SK-N-SH (cell line): ENCODE data around the gene GAS7. TPM values are rescaled to one million over a fixed set of nuclear protein-coding genes. Genes with fewer than 3 reads are reported as not detected.

ENCODE experiments used
- CTCF ChIA-PET: fragments of 300-600, 350-600 bp; formaldehyde crosslinking; extraction: SDS; loops from one replicate; lab custom pipeline; 2021; lab: Yijun Ruan, JAX
- POLR2A ChIA-PET: fragments of 350-600 bp; sonication (Branson Sonifier 250); formaldehyde crosslinking; extraction: SDS; loops from one replicate; lab custom pipeline; 2020; ENCODE audit warnings: antibody characterized with exemption, inconsistent platforms; lab: Yijun Ruan, JAX
- DNase-seq: peaks from one replicate; pipeline ENCODE4 v3.0.0; 2012
- H2AFZ ChIP-seq: fragments of 200-600 bp; sonication (generic); 2 replicates; pipeline ENCODE4 v1.8.1; 2016; ENCODE audit warnings: antibody characterized with exemption, mild to moderate bottlenecking, low read depth
- H3F3A ChIP-seq: fragments of 200-600 bp; sonication (generic); replicated peaks from 2 replicates; pipeline ENCODE3; 2016; ENCODE audit warnings: antibody characterized with exemption, mild to moderate bottlenecking; ENCODE audit not compliant: insufficient read depth
- H3K27ac ChIP-seq, 2 experiments: fragments of 200-500 bp in 1 of 2; fragments of 200-600 bp in 1 of 2; sonication (Bioruptor generic) in 1 of 2; sonication (generic), shearing (Covaris generic) in 1 of 2; 2 replicates each; pipeline versions ENCODE4 v1.5.1 to v1.6.1; 2014 to 2016; ENCODE audit warnings: low read depth in 2 of 2, inconsistent platforms in 1 of 2, low read length in 1 of 2, mild to moderate bottlenecking in 1 of 2, mixed read lengths in 1 of 2
- H3K27me3 ChIP-seq: fragments of 200-600 bp; sonication (generic), shearing (Covaris generic); 2 replicates; pipeline ENCODE4 v1.6.1; 2016; ENCODE audit warnings: mixed run types; ENCODE audit not compliant: insufficient read depth
- H3K36me3 ChIP-seq, 2 experiments: fragments of 200-500 bp in 1 of 2; fragments of 200-600 bp in 1 of 2; sonication (Bioruptor generic) in 1 of 2; sonication (generic) in 1 of 2; replicated peaks in 1 of 2; 2 replicates each; pipeline versions ENCODE3 to v1.5.1; 2014 to 2016; ENCODE audit warnings: low read length in 1 of 2, mild to moderate bottlenecking in 1 of 2; ENCODE audit not compliant: insufficient read depth in 2 of 2, control insufficient read depth in 1 of 2
- H3K4me1 ChIP-seq, 2 experiments: fragments of 200-500 bp in 1 of 2; fragments of 200-600 bp in 1 of 2; sonication (Bioruptor generic) in 1 of 2; sonication (generic), shearing (Covaris generic) in 1 of 2; 2 replicates each; pipeline versions ENCODE4 v1.5.1 to v1.6.1; 2014 to 2016; ENCODE audit warnings: low read depth in 1 of 2, low read length in 1 of 2, mixed run types in 1 of 2; ENCODE audit not compliant: insufficient read depth in 2 of 2, control insufficient read depth in 1 of 2
- H3K4me2 ChIP-seq: fragments of 200-600 bp; sonication (generic), shearing (Covaris generic); 2 replicates; pipeline ENCODE4 v1.6.1; 2017; ENCODE audit warnings: mixed run types
- H3K4me3 ChIP-seq, 2 experiments: fragments of 200-500 bp in 1 of 2; fragments of 200-600 bp in 1 of 2; sonication (Bioruptor generic) in 1 of 2; sonication (generic), shearing (Covaris generic) in 1 of 2; 2 replicates each; pipeline versions ENCODE4 v1.5.1 to v1.8.1; 2014 to 2016; ENCODE audit warnings: low read depth in 2 of 2, inconsistent platforms in 1 of 2, low read length in 1 of 2, mild to moderate bottlenecking in 1 of 2, mixed read lengths in 1 of 2, moderate library complexity in 1 of 2
- H3K79me2 ChIP-seq: fragments of 200-600 bp; sonication (generic); 2 replicates; pipeline ENCODE4 v1.8.1; 2017; ENCODE audit warnings: mild to moderate bottlenecking; ENCODE audit not compliant: insufficient read depth
- H3K9ac ChIP-seq: fragments of 200-600 bp; sonication (generic); 2 replicates; pipeline ENCODE4 v1.6.1; 2017; ENCODE audit warnings: mixed run types
- H3K9me2 ChIP-seq: fragments of 200-600 bp; sonication (generic); 2 replicates; pipeline ENCODE4 v1.6.1; 2017; ENCODE audit warnings: mixed run types
- H3K9me3 ChIP-seq: fragments of 200-600 bp; sonication (generic); 2 replicates; pipeline ENCODE4 v1.6.1; 2017; ENCODE audit warnings: mixed run types, mild to moderate bottlenecking, moderate library complexity
- H4K20me1 ChIP-seq: fragments of 200-600 bp; sonication (generic); 2 replicates; pipeline ENCODE4 v1.6.1; 2017; ENCODE audit warnings: mild to moderate bottlenecking, mixed run types; ENCODE audit not compliant: insufficient read depth
- CHD2 ChIP-seq: fragments of 150-350 bp; IDR thresholded peaks from 2 replicates; pipeline ENCODE4 v1.6.1; 2018; ENCODE audit warnings: low read length; ENCODE audit not compliant: partially characterized antibody
- CTCF ChIP-seq: fragments of 200-600 bp; sonication (generic); IDR thresholded peaks from 2 replicates; pipeline ENCODE4 v1.6.1; 2017; ENCODE audit warnings: antibody characterized with exemption, mild to moderate bottlenecking, moderate library complexity
- EP300 ChIP-seq, 2 experiments: IDR thresholded peaks; 2 replicates each; pipeline versions ENCODE4 v1.4.0 to v1.6.1; 2012; ENCODE audit warnings: borderline replicate concordance in 1 of 2, low read depth in 1 of 2, low read length in 1 of 2
- GABPA ChIP-seq: IDR thresholded peaks from 2 replicates; pipeline ENCODE4 v1.4.0; 2012; ENCODE audit warnings: low read depth, mild to moderate bottlenecking
- GATA2 ChIP-seq: sonication (generic); formaldehyde crosslinking; IDR thresholded peaks from 2 replicates; pipeline ENCODE4 v1.5.0; 2020; ENCODE audit warnings: mild to moderate bottlenecking, missing genetic modification reagents
- MEF2A ChIP-seq: IDR thresholded peaks from 2 replicates; pipeline ENCODE4 v1.4.0; 2012; ENCODE audit warnings: low read depth, borderline replicate concordance
- NRF1 ChIP-seq: IDR thresholded peaks from 2 replicates; pipeline ENCODE4 v1.6.1; 2012; ENCODE audit warnings: low read depth, mild to moderate bottlenecking, low read length
- RAD21 ChIP-seq: IDR thresholded peaks from 2 replicates; pipeline ENCODE4 v1.6.1; 2012; ENCODE audit warnings: mild to moderate bottlenecking, low read length
- REST ChIP-seq: IDR thresholded peaks from 2 replicates; pipeline ENCODE4 v1.6.1; 2012; ENCODE audit warnings: mild to moderate bottlenecking, low read depth, low read length, moderate library complexity
- RFX5 ChIP-seq: IDR thresholded peaks from 2 replicates; pipeline ENCODE4 v1.6.1; 2012; ENCODE audit warnings: mild to moderate bottlenecking, improper control_type of control experiment, low read length
- SIN3A ChIP-seq: IDR thresholded peaks from 2 replicates; pipeline ENCODE4 v1.6.1; 2012; ENCODE audit warnings: low read depth, mild to moderate bottlenecking, low read length, moderate library complexity, borderline replicate concordance
- SMC3 ChIP-seq: IDR thresholded peaks from 2 replicates; pipeline ENCODE4 v1.6.1; 2012; ENCODE audit warnings: low read depth, low read length, improper control_type of control experiment
- TAF1 ChIP-seq: IDR thresholded peaks from 2 replicates; pipeline ENCODE4 v1.6.1; 2012; ENCODE audit warnings: low read depth, mild to moderate bottlenecking, low read length, moderate library complexity, borderline replicate concordance
- TEAD4 ChIP-seq: IDR thresholded peaks from 2 replicates; pipeline ENCODE4 v1.4.0; 2012; ENCODE audit warnings: mild to moderate bottlenecking, borderline replicate concordance; ENCODE audit not compliant: insufficient read depth
- USF1 ChIP-seq: IDR thresholded peaks from 2 replicates; pipeline ENCODE4 v1.4.0; 2012; ENCODE audit warnings: low read depth, borderline replicate concordance
- USF2 ChIP-seq: fragments of 150-350 bp; IDR thresholded peaks from 2 replicates; pipeline ENCODE4 v1.6.1; 2017; ENCODE audit warnings: antibody characterized with exemption, low read length, low read depth, borderline replicate concordance
- WGBS: methylation state at CpG from one replicate; pipeline ENCODE4 v1.1.6; 2017; ENCODE audit warnings: low lambda C conversion rate; 5-methylcytosine and 5-hydroxymethylcytosine counted together
- polyA plus RNA-seq, 3 experiments: library from polyadenylated mRNA; depleted of rRNA; stranded (reverse); fragments of >200 nt; gene quantifications; 2 replicates each; pipeline ENCODE4 v1.2.3, GENCODE V29; 2012

Gene GAS7
- polyA plus RNA-seq, 1 of the 3 experiments (the other 2 are of a cell fraction): 0.12 TPM

- no peak for TF ChIP-seq TAF1
- no peak for TF ChIP-seq CHD2
- no peak for TF ChIP-seq USF1
- TF ChIP-seq RFX5: no peak
- TF ChIP-seq CTCF: no peak
- no peak for TF ChIP-seq TEAD4
- no peak for TF ChIP-seq GATA2
- TF ChIP-seq MEF2A: no peak
- TF ChIP-seq NRF1: no peak
- TF ChIP-seq REST: no peak
- TF ChIP-seq SMC3: no peak
- TF ChIP-seq RAD21: no peak
- no peak for TF ChIP-seq GABPA
- TF ChIP-seq SIN3A: no peak
- no peak for TF ChIP-seq EP300 (IDR thresholded peaks at IDR 0.05; ENCODE audit: borderline replicate concordance in 1 of 2, low read depth in 1 of 2, low read length in 1 of 2)
- no peak for TF ChIP-seq USF2
- TF ChIP-seq, all 33 proteins: peak for 0
- Histone ChIP-seq H3K79me2 (no peaks in the 10 kb centered on the region), H3K4me1 (no peaks in the 10 kb centered on the region), H3F3A (no peaks in the 10 kb centered on the region), H2AFZ (no peak overlapping the region), H3K9me3 (no peaks in the 10 kb centered on the region), H4K20me1 (no peaks in the 10 kb centered on the region), H3K27ac (no peak overlapping the region), H3K4me2 (no peak overlapping the region), H3K27me3 (peaks cover 12% of the 10 kb centered on the region; the same call in 1 of the 2 replicates), H3K4me3 (no peak overlapping the region), H3K9ac (no peak overlapping the region), H3K9me2 (no peaks in the 10 kb centered on the region), H3K36me3 (no peaks in the 10 kb centered on the region)
- no peak for DNase-seq
- CTCF ChIA-PET: no interaction called here
- POLR2A ChIA-PET: no interaction called here
- 26% methylated on average over 8 of the region's 8 CpGs for WGBS
Measured at GRCh38 chr17:10178506-10178991, 19.9 kb downstream of the GAS7 start.
